ENCODE data around the gene ITPR3. TPM values are rescaled to one million over a fixed set of nuclear protein-coding genes. Genes with fewer than 3 reads are reported as not detected.

ITPR3 gene
- total and polyA plus RNA-seq, 10 donors: 9.9 to 95.6 (median 62.1) TPM

- H3K4me1 ChIP-seq: peaks cover 0 to under 1% (median 0%) of the 10 kb centered on the region in 6 donors
- WGBS, 5 donors: 90 to 100% (median 97%) methylated on average over 5 to 8 of the region's 8 CpGs
- H3K36me3 ChIP-seq: peaks cover 0 to 26% (median 0%) of the 10 kb centered on the region in 6 donors
- DNase-seq: no peak
- H3K27me3 ChIP-seq (replicated peaks in 1 of 7): no peaks in the 10 kb centered on the region
- intact Hi-C loops (cut with DNase I; ENCODE audit: low total_unique reads): no loop called here
- no peaks in the 10 kb centered on the region for H3K9me3 ChIP-seq
- H3K27ac ChIP-seq: no peak overlapping the region
- no peak for TF ChIP-seq POLR2A (IDR thresholded peaks at IDR 0.05)
- TF ChIP-seq POLR2AphosphoS5 (IDR thresholded peaks at IDR 0.05): no peak
- TF ChIP-seq, protein P1, sequence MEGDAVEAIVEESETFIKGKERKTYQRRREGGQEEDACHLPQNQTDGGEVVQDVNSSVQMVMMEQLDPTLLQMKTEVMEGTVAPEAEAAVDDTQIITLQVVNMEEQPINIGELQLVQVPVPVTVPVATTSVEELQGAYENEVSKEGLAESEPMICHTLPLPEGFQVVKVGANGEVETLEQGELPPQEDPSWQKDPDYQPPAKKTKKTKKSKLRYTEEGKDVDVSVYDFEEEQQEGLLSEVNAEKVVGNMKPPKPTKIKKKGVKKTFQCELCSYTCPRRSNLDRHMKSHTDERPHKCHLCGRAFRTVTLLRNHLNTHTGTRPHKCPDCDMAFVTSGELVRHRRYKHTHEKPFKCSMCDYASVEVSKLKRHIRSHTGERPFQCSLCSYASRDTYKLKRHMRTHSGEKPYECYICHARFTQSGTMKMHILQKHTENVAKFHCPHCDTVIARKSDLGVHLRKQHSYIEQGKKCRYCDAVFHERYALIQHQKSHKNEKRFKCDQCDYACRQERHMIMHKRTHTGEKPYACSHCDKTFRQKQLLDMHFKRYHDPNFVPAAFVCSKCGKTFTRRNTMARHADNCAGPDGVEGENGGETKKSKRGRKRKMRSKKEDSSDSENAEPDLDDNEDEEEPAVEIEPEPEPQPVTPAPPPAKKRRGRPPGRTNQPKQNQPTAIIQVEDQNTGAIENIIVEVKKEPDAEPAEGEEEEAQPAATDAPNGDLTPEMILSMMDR (IDR thresholded peaks at IDR 0.05 in 8 of 11, conservative IDR thresholded peaks at IDR 0.05 in 3 of 11): no peak
- H3K4me3 ChIP-seq: no peak overlapping the region
Measured at GRCh38 chr6:33733709-33734007, 112.5 kb downstream of the ITPR3 start.

DNA sequence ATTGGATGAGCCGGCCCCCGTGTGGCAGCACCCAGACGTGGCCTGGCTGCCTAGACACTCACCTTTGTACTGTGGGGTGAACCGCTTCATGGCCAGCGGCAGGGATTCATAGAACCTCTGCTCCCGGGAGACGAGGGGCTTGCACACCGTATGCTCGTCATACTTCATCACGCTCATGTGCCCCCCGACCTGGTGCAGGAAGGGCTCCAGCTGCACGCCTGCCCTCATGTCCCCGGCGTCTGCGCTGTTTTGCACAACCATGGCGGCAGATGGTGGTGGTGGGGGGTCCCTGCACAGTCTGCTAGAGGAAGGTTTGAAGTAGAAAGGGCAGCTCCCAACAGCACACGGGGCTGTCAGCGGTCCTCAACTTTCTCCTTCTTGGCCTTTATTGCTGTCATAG lies 114.1 kb downstream of the ITPR3 start:
- H3K27ac ChIP-seq: no peak overlapping the region

DNA sequence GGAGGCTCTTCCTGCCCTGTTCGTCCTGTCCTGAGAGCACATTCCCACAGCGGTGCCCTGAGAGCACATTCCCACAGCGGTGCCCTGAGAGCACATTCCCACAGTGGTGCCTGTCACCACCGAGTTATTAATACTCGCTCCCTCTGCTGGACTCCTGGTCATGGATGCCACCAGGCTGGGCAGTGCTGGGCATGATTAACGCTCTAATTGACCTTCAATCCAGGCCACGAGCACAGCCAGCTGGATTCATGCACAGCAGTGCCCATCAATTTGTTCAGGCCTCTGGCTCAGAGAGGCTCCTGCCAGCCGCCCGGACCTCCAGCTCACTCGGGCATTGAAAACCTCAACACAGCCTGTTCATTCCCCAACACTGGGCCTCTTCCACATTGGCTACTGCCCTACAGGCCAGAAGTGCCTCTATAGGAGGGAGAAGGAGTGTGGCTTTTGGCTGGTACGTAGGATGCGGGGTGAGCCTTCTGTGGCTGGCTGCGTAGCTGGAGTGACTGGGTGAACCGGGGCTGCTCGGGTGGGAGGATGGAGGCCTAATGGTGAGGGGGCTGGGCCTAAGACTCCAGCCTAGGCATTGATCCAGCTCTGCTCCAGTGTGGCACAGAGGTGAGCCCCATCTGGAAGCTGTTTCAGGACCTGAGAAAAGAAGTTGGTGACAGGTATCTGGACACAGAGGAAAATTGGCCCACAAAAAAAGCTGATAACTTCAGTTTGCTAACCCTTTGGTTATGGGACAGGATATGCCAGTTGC lies 116.3 kb downstream of the ITPR3 start:
- no peak overlapping the region for H3K27ac ChIP-seq
- no peak overlapping the region for H3K4me3 ChIP-seq
- peaks cover 0 to 3% (median 0%) of the 10 kb centered on the region in 7 donors for H3K27me3 ChIP-seq (replicated peaks in 1 of 7)
- H3K36me3 ChIP-seq: peaks cover 0 to 26% (median 0%) of the 10 kb centered on the region in 6 donors
- WGBS, 5 donors: 73 to 91% (median 81%) methylated on average over 13 to 15 of the region's 15 CpGs
- H3K9me3 ChIP-seq: no peaks in the 10 kb centered on the region
- peaks cover 0 to 21% (median 7%) of the 10 kb centered on the region in 6 donors for H3K4me1 ChIP-seq
- DNase-seq: no peak
- intact Hi-C loops (cut with DNase I; ENCODE audit: low total_unique reads): no loop called here
- TF ChIP-seq POLR2A (IDR thresholded peaks at IDR 0.05) (no peak), POLR2AphosphoS5 (IDR thresholded peaks at IDR 0.05) (no peak)
- TF ChIP-seq, protein P1 (IDR thresholded peaks at IDR 0.05 in 8 of 11, conservative IDR thresholded peaks at IDR 0.05 in 3 of 11): no peak

More for the DNA sequence above, 114.1 kb downstream of the ITPR3 start:
- no peak for DNase-seq
- peaks cover 0 to 11% (median 5%) of the 10 kb centered on the region in 6 donors for H3K4me1 ChIP-seq
- TF ChIP-seq POLR2A (IDR thresholded peaks at IDR 0.05) (no peak), POLR2AphosphoS5 (IDR thresholded peaks at IDR 0.05) (no peak)
- TF ChIP-seq, protein P1 (IDR thresholded peaks at IDR 0.05 in 8 of 11, conservative IDR thresholded peaks at IDR 0.05 in 3 of 11): no peak
- peaks cover 0 to 26% (median 0%) of the 10 kb centered on the region in 6 donors for H3K36me3 ChIP-seq
- no peaks in the 10 kb centered on the region for H3K9me3 ChIP-seq
- H3K4me3 ChIP-seq: no peak overlapping the region
- intact Hi-C loops (cut with DNase I; ENCODE audit: low total_unique reads): no loop called here
- no peaks in the 10 kb centered on the region for H3K27me3 ChIP-seq (replicated peaks in 1 of 7)
- WGBS, 5 donors: 75 to 88% (median 83%) methylated on average over 17 to 18 of the region's 18 CpGs

DNA sequence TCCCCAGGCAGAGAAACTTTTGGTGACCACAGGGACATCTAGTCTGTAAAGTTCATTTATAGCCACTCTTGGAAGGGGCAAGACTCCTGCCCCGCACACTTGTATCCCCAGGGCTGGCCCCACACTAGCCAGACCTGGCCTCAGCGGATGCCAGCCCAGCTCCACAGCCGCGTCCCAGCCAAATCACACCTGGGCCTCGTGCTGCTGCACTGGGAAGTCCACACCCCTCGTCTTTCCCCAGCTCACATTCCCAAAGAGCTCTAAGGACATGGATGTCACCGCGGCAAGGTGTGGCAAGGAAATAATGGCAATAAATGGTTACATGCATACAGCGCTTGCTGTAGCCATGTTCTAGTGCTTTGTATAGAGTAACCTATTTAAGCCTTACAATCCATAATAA lies 117.0 kb downstream of the ITPR3 start:
- TF ChIP-seq POLR2AphosphoS5 (IDR thresholded peaks at IDR 0.05) (no peak), POLR2A (IDR thresholded peaks at IDR 0.05) (no peak)
- TF ChIP-seq, protein P1 (IDR thresholded peaks at IDR 0.05 in 8 of 11, conservative IDR thresholded peaks at IDR 0.05 in 3 of 11): no peak
- no peak for DNase-seq
- H3K4me3 ChIP-seq: no peak overlapping the region
- no peak overlapping the region for H3K27ac ChIP-seq
- H3K36me3 ChIP-seq: peaks cover 0 to 25% (median 0%) of the 10 kb centered on the region in 6 donors
- H3K27me3 ChIP-seq (replicated peaks in 1 of 7): peaks cover 0 to 8% (median 0%) of the 10 kb centered on the region in 7 donors
- intact Hi-C loops (cut with DNase I; ENCODE audit: low total_unique reads): no loop called here
- no peaks in the 10 kb centered on the region for H3K9me3 ChIP-seq
- H3K4me1 ChIP-seq: peaks cover 0 to 26% (median 10%) of the 10 kb centered on the region in 6 donors
- 84 to 96% (median 88%) methylated on average over 8 to 9 of the region's 9 CpGs for WGBS, 5 donors

Data from spleen (tissue), 11 donors.